ENCODE results near the gene LRRC27.
A peak's percentile ranks its signal among the peaks of the same experiment; 100 is the strongest.

Gene LRRC27

GRCh38 chr10:132320654-132321469, 11.1 kb upstream of the LRRC27 start:
- no peak for TF ChIP-seq ZNF565 (CRISPR knock-in tag; conservative IDR thresholded peaks at IDR 0.05; ENCODE audit: low read depth)
- no peak for TF ChIP-seq POU6F1 (CRISPR knock-in tag; IDR thresholded peaks at IDR 0.05; ENCODE audit: borderline replicate concordance, low read depth)
- TF ChIP-seq CSRNP3 (CRISPR knock-in tag; IDR thresholded peaks at IDR 0.05) = no peak
- no peak for TF ChIP-seq TSHZ2 (CRISPR knock-in tag; IDR thresholded peaks at IDR 0.05)
- no peak for TF ChIP-seq RARB (CRISPR knock-in tag; IDR thresholded peaks at IDR 0.05)
- no peak for TF ChIP-seq TOX (CRISPR knock-in tag; IDR thresholded peaks at IDR 0.05; ENCODE audit: borderline replicate concordance)
- TF ChIP-seq OSR1 (CRISPR knock-in tag; IDR thresholded peaks at IDR 0.05) = no peak
- no peak for TF ChIP-seq CSDC2 (CRISPR knock-in tag; IDR thresholded peaks at IDR 0.05)
- TF ChIP-seq ZNF70 (CRISPR knock-in tag; IDR thresholded peaks at IDR 0.05) = no peak
- no peak for TF ChIP-seq PATZ1 (CRISPR knock-in tag; IDR thresholded peaks at IDR 0.05; ENCODE audit: borderline replicate concordance)
- TF ChIP-seq ZC3H10 (CRISPR knock-in tag; IDR thresholded peaks at IDR 0.05) = no peak
- TF ChIP-seq SNAI2 (CRISPR knock-in tag; IDR thresholded peaks at IDR 0.05) = no peak
- TF ChIP-seq ESRRG (CRISPR knock-in tag; IDR thresholded peaks at IDR 0.05) = no peak
- TF ChIP-seq BACH2 (CRISPR knock-in tag; IDR thresholded peaks at IDR 0.05; ENCODE audit: borderline replicate concordance) = no peak
- no peak for TF ChIP-seq ISL1 (CRISPR knock-in tag; IDR thresholded peaks at IDR 0.05)
- no peak for TF ChIP-seq ARNTL (CRISPR knock-in tag; IDR thresholded peaks at IDR 0.05; ENCODE audit: borderline replicate concordance, low read depth)
- TF ChIP-seq TCF4 (CRISPR knock-in tag; IDR thresholded peaks at IDR 0.05; ENCODE audit: borderline replicate concordance) = no peak
- TF ChIP-seq CREB5 (CRISPR knock-in tag; IDR thresholded peaks at IDR 0.05; ENCODE audit: low read depth) = no peak
- no peak for TF ChIP-seq ZFP3 (CRISPR knock-in tag; IDR thresholded peaks at IDR 0.05)
- ATAC-seq = peak; percentile 11; the same call in 2 of the 3 replicates

GRCh38 chr10:132321726-132322125, 10.3 kb upstream of the LRRC27 start:
- ATAC-seq = no peak
- TF ChIP-seq PATZ1 (CRISPR knock-in tag; IDR thresholded peaks at IDR 0.05; ENCODE audit: borderline replicate concordance) = no peak
- TF ChIP-seq ZFP30 (CRISPR knock-in tag; IDR thresholded peaks at IDR 0.05) = no peak
- TF ChIP-seq TCF4 (CRISPR knock-in tag; IDR thresholded peaks at IDR 0.05; ENCODE audit: borderline replicate concordance) = no peak
- no peak for TF ChIP-seq ISL1 (CRISPR knock-in tag; IDR thresholded peaks at IDR 0.05)
- TF ChIP-seq ZC3H10 (CRISPR knock-in tag; IDR thresholded peaks at IDR 0.05) = no peak
- no peak for TF ChIP-seq CSDC2 (CRISPR knock-in tag; IDR thresholded peaks at IDR 0.05)
